Airway epithelial cell (primary cell): ENCODE data around the gene PRKAG3. TPM values are rescaled to one million over a fixed set of nuclear protein-coding genes. Genes with fewer than 3 reads are reported as not detected.

Source experiments
- total RNA-seq: library from RNA; depleted of rRNA; stranded (reverse); fragments of >200 nt; gene quantifications from 2 replicates; pipeline ENCODE4 v1.2.3, GENCODE V29; 2015

Gene PRKAG3
- total RNA-seq: not detected in 2 replicates

DNA sequence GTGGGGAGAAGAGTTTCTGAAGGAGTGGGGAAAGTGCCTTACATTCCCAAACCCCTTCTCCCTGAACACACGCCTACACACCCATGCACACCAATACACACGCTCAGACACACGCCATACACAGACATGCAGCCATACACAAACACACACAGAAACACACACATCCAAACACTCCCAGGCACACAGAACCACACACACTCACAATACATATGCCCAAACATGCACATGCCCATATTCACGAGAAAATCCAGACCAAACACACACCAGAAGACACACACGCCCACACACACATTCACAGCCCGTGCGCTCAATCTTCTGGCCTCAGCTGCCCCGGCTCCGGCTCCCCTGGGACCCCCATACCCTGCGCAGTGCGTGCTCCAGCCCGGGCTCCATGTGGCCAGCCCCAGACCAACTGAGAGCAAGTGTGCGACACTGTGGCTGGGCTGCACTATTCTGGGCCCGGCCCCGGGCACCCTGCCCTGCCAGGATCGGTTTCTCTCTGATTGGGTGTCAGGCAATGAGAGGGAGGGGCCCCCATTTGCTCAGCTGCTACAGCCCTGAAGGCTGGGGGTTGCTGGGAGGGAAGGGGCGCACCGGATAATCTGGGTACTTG is at the start of gene PRKAG3:
PRKAG3 (minus strand) TSS at position 426 of the 613 bp plus-strand sequence.

GRCh38 chr2:218880102-218880858 is 48.7 kb upstream of the PRKAG3 start, which contains the start of gene WNT10A:
Gene WNT10A, plus strand, starts transcription at chr2:218880852. Its CDS starts 144 bp downstream, at chr2:218880996.

GRCh38 chr2:218859556-218859987 is 28.0 kb upstream of the PRKAG3 start, which contains the start of gene WNT6:
Gene WNT6, plus strand, starts transcription at chr2:218859805. Its CDS starts 233 bp downstream, at chr2:218860038.

DNA sequence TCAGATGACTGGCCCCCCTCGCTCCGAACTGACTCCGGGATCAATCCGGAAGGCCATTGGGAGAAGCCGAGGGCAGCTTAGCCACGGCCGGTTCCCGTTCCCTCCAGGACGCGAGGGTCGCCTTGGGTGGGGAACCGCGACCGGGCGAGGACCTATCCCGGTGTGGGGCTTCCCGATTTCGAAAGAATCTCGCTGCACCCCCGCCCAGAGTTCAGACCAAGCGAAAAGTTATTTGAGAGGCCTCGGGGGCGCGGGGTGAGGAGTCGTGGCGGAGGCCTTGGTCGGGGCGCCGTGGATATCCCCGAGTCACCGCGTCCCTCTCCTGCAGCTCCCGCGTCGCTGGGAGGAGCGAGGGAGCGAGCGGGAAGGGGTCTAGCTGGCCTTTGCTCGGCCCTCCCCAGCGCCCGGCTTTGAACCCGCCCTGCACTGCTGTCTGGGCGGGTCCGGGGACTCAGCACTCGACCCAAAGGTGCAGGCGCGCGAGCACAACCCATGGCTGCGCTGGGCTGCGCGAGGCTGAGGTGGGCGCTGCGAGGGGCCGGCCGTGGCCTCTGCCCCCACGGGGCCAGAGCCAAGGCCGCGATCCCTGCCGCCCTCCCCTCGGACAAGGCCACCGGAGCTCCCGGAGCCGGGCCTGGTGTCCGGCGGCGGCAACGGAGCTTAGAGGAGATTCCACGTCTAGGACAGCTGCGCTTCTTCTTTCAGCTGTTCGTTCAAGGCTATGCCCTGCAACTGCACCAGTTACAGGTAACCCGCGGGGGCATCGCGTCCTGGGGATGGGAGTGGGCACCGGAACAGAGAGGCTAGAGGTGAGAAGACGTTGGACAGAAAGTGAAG is 49.7 kb downstream of the PRKAG3 start, which contains the start of gene CYP27A1:
CYP27A1 (plus strand) TSS at position 457 of the 837 bp plus-strand sequence; CDS start at position 493, 36 bp downstream.

Other genes starting within 250 kb of the PRKAG3 start
- 2.6 and 3.1 TPM in 2 replicates for gene PLCD4, start 223.9 kb downstream of the PRKAG3 start, total RNA-seq
- gene ZNF142, start 172.2 kb downstream of the PRKAG3 start, total RNA-seq: 10.6 and 24.2 TPM in 2 replicates
- gene BCS1L, start 172.1 kb downstream of the PRKAG3 start, total RNA-seq: 37.3 and 45.1 TPM in 2 replicates
- gene RNF25, start 159.8 kb downstream of the PRKAG3 start, total RNA-seq: 16.1 and 30.8 TPM in 2 replicates
- 5.3 and 9.9 TPM in 2 replicates for gene STK36, start 159.7 kb downstream of the PRKAG3 start, total RNA-seq
- gene TTLL4, start 121.0 kb downstream of the PRKAG3 start, total RNA-seq: 12.3 and 15.0 TPM in 2 replicates
- gene CYP27A1, start 49.7 kb downstream of the PRKAG3 start, total RNA-seq: 0.37 and 0.56 TPM in 2 replicates
- gene WNT6, start 28.0 kb upstream of the PRKAG3 start, total RNA-seq: not detected in 2 replicates
- gene WNT10A, start 49.0 kb upstream of the PRKAG3 start, total RNA-seq: 13.2 and 16.2 TPM in 2 replicates
- not detected in 2 replicates for gene CDK5R2, start 127.9 kb upstream of the PRKAG3 start, total RNA-seq
- not detected in 2 replicates for gene FEV, start 153.4 kb upstream of the PRKAG3 start, total RNA-seq
- gene CRYBA2, start 161.6 kb upstream of the PRKAG3 start, total RNA-seq: not detected in 2 replicates
- gene CFAP65, start 209.7 kb upstream of the PRKAG3 start, total RNA-seq: not detected in 2 replicates
- not detected in 2 replicates for gene IHH, start 229.1 kb upstream of the PRKAG3 start, total RNA-seq